Stomach (tissue), 4 donors: ENCODE data around the gene STRN.
"Not testable (repeated sequence)": the region's sequence is repeated elsewhere in the genome, so short reads cannot be mapped to it uniquely, and the experiment has no call there.

Experiments used
- CTCF ChIP-seq, 7 experiments: fragments of 450-650 bp in 4 of 7; fragments of 200-600 bp in 3 of 7; sonication (generic) in 3 of 7; IDR thresholded peaks; one replicate each; pipeline ENCODE4 v1.5.1; 2016 to 2019; ENCODE audit warnings: antibody characterized with exemption in 7 of 7, control low read depth in 2 of 7, mild to moderate bottlenecking in 1 of 7
- EP300 ChIP-seq: sonication (generic); formaldehyde crosslinking; IDR thresholded peaks from one replicate; pipeline ENCODE4 v1.6.1; 2017; ENCODE audit warnings: antibody characterized with exemption
- POLR2A ChIP-seq, 4 donors: fragments of 450-650 bp; IDR thresholded peaks; one replicate each; pipeline ENCODE4 v1.6.1; 2016; ENCODE audit warnings: antibody characterized with exemption in 4 of 4, control low read depth in 2 of 4, mild to moderate bottlenecking in 1 of 4, moderate library complexity in 1 of 4

DNA sequence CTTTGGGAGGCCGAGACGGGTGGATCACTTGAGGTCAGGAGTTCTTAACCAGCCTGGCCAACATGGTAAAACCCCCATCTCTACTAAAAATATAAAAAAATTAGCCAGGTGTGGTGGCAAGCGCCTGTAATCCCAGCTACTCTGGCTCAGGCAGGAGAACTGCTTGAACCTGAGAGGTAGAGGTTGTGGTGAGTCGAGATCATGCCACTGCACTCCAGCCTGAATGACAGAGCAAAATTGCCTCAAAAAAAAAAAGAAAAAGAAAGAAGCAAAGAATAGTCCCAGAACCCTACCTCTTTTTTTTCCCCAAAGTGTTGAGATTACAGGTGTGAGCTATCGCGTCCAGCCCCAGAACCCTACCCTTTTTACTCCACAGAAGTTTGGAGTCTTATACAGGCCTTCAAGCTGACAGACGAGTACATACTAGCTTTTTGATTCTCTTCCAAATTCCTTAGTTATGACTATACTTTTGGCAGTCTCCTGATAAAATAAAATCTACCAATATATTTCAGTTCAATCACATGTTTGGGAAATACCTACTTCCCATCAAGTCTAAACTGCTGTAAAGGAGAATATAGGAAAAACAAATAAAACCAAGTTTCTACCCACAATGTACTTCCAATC is 35.4 kb downstream of the STRN start:
- TF ChIP-seq POLR2A (IDR thresholded peaks at IDR 0.05); CTCF (IDR thresholded peaks at IDR 0.05); EP300: not testable (repeated sequence)
